GM12892 (cell line): ENCODE measurements around the gene SULT4A1.

Source experiments
- POLR2A ChIP-seq: IDR thresholded peaks from 2 replicates; pipeline ENCODE4 v1.6.1; 2011; ENCODE audit warnings: low read depth, low read length, control low read depth
- POLR2AphosphoS5 ChIP-seq: IDR thresholded peaks from 2 replicates; pipeline ENCODE4 v1.6.1; 2011; ENCODE audit warnings: low read depth, low read length, control low read depth

GRCh38 chr22:43840851-43841250 lies 21.5 kb downstream of the SULT4A1 start:
- TF ChIP-seq POLR2A = no peak
- TF ChIP-seq POLR2AphosphoS5 = no peak
